GM03348 (cell line): ENCODE measurements around the gene HOXD9.

Source experiments
- DNase-seq: peaks from one replicate; pipeline ENCODE4 v3.0.0; 2012; ENCODE audit warnings: low spot score

The HOXD9 gene

GRCh38 chr2:176165370-176166050 is 43.0 kb downstream of the HOXD9 start:
- DNase-seq: no peak

DNA sequence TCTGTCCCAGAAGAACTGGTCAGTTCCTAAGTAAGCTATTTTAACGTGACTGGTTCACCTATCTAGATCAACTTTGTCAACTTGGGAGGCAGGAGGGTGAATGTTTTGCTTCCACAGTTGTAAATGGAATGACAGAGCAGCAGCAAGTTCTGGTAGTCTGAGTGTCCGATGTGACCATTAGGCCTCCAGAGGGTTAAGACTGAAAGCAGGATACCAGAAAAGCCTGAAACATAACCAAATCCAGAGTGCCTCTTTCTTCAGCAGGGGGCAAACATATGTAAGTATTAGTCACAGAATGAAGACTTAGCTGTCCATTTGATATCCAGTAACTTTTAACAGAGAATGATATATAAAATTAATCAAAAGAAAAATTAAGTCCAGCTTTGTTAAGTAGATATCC is 43.8 kb downstream of the HOXD9 start:
- DNase-seq: no peak

- no peak for DNase-seq
These were observed 44.9 kb downstream of the HOXD9 start for GRCh38 chr2:176167398-176167797.

DNA sequence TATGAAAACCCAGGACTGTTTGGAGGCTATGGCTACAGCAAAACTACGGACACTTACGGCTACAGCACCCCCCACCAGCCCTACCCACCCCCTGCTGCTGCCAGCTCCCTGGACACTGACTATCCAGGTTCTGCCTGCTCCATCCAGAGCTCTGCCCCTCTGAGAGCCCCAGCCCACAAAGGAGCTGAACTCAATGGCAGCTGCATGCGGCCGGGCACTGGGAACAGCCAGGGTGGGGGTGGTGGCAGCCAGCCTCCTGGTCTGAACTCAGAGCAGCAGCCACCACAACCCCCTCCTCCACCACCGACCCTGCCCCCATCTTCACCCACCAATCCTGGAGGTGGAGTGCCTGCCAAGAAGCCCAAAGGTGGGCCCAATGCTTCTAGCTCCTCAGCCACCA is 46.7 kb downstream of the HOXD9 start:
- DNase-seq: no peak

DNA sequence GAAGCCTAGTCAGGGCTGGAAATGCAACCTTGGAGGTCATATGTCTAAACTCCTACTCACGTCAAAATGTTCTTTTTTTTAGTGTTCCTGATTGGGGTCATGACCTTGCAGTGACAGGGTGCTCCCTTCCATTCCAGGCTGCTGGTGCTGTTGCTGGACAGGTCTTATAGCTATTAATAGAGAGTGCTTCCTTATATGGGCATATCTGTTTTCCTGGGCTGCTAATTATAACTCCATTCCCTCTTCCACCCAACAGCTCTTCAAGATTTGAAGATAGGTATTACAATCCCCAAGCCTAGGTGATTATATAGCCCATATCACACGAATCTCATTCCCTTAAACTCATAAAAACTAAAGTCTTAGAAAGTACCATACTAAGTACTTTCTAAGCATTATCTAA is 47.2 kb downstream of the HOXD9 start:
- DNase-seq: no peak

- DNase-seq: no peak
These were observed 48.2 kb downstream of the HOXD9 start for GRCh38 chr2:176170602-176171305.

DNA sequence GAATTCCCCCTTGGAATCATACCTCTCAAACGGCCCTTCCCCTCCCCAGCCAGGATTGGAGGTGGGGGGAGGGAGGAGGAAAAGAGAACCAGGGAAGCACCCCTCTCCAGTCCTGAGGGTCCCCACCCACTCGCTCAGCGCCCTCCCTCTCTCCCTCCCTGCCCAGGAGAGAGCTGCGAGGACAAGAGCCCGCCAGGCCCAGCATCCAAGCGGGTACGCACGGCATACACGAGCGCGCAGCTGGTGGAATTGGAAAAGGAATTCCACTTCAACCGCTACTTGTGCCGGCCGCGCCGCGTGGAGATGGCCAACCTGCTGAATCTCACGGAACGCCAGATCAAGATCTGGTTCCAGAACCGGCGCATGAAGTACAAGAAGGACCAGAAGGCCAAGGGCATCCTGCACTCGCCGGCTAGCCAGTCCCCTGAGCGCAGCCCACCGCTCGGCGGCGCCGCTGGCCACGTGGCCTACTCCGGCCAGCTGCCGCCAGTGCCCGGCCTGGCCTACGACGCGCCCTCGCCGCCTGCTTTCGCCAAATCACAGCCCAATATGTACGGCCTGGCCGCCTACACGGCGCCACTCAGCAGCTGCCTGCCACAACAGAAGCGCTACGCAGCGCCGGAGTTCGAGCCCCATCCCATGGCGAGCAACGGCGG is 49.0 kb downstream of the HOXD9 start:
- DNase-seq: no peak

GRCh38 chr2:176172007-176172894 is 49.7 kb downstream of the HOXD9 start:
- no peak for DNase-seq

DNA sequence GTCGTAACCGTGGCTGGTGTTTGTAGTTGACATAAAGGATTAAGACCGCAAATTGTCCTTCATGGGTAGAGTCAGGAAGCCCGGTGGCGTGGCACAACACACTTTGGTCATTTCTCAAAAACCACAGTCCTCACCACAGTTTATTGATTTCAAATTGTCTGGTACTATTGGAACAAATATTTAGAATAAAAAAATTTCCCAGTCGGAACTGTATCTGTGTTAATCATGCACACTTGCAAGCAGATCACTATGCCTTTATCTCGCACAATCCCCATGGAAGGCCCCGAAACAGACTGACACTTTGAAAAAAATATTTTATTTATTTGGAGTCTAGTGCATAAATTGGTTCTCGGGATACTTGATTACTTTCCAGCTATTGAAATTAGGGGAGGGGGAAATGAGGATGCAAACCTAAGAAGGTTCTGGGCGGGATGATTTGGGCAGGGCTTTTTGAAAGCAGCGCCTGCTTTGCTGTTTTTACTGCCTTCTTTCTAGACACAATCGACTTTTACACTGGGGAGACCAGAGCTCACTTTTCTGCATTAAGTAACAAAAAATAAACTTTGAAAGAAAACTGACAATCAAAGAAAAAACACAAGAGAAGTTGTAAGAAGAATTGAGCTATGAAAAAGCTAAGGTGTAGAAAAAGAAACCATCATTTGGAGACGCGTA is 50.5 kb downstream of the HOXD9 start:
- DNase-seq: no peak

- DNase-seq: no peak
These were observed 51.3 kb downstream of the HOXD9 start for GRCh38 chr2:176173567-176174381.

- peak; percentile 52 for DNase-seq
These were observed 51.9 kb downstream of the HOXD9 start for GRCh38 chr2:176174382-176174823.
